ENCODE data around the gene UPP2.

DNA sequence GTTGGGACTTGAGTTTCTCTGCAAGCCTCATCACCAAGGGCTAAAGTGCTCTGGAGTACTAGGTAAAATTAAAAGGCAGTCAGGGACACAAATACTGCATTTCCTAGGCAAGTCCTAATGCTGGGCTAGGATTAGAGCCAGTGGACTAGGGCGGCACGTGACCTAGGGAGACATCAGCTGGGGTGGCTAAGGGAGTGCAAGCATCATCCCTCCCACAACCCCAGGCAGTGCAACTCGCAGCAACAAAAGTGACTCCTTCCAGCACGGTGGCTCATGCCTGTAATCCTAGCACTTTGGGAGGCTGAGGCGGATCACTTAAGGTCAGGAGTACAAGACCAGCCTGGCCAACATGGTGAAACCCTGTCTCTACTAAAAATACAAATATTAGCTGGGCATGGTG lies 30.7 kb upstream of the UPP2 start:
- TF ChIP-seq, protein P1, sequence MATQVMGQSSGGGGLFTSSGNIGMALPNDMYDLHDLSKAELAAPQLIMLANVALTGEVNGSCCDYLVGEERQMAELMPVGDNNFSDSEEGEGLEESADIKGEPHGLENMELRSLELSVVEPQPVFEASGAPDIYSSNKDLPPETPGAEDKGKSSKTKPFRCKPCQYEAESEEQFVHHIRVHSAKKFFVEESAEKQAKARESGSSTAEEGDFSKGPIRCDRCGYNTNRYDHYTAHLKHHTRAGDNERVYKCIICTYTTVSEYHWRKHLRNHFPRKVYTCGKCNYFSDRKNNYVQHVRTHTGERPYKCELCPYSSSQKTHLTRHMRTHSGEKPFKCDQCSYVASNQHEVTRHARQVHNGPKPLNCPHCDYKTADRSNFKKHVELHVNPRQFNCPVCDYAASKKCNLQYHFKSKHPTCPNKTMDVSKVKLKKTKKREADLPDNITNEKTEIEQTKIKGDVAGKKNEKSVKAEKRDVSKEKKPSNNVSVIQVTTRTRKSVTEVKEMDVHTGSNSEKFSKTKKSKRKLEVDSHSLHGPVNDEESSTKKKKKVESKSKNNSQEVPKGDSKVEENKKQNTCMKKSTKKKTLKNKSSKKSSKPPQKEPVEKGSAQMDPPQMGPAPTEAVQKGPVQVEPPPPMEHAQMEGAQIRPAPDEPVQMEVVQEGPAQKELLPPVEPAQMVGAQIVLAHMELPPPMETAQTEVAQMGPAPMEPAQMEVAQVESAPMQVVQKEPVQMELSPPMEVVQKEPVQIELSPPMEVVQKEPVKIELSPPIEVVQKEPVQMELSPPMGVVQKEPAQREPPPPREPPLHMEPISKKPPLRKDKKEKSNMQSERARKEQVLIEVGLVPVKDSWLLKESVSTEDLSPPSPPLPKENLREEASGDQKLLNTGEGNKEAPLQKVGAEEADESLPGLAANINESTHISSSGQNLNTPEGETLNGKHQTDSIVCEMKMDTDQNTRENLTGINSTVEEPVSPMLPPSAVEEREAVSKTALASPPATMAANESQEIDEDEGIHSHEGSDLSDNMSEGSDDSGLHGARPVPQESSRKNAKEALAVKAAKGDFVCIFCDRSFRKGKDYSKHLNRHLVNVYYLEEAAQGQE (IDR thresholded peaks at IDR 0.05; ENCODE audit: insufficient read depth in 1 of 2, low read depth in 2 of 2, low read length in 1 of 2): no peak
- TF ChIP-seq POLR2AphosphoS5 (IDR thresholded peaks at IDR 0.05; ENCODE audit: low read depth, low read length) (no peak), TCF7L2 (IDR thresholded peaks at IDR 0.05; ENCODE audit: low read depth, low read length) (no peak)
- TF ChIP-seq, protein P2, sequence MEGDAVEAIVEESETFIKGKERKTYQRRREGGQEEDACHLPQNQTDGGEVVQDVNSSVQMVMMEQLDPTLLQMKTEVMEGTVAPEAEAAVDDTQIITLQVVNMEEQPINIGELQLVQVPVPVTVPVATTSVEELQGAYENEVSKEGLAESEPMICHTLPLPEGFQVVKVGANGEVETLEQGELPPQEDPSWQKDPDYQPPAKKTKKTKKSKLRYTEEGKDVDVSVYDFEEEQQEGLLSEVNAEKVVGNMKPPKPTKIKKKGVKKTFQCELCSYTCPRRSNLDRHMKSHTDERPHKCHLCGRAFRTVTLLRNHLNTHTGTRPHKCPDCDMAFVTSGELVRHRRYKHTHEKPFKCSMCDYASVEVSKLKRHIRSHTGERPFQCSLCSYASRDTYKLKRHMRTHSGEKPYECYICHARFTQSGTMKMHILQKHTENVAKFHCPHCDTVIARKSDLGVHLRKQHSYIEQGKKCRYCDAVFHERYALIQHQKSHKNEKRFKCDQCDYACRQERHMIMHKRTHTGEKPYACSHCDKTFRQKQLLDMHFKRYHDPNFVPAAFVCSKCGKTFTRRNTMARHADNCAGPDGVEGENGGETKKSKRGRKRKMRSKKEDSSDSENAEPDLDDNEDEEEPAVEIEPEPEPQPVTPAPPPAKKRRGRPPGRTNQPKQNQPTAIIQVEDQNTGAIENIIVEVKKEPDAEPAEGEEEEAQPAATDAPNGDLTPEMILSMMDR (IDR thresholded peaks at IDR 0.05): no peak
